ENCODE measurements around the gene RANBP17. TPM values are rescaled to one million over a fixed set of nuclear protein-coding genes. Genes with fewer than 3 reads are reported as not detected.

Gene RANBP17
- polyA plus RNA-seq, 1 of the 3 experiments (the other 2 are of a cell fraction) = 6.0 TPM

DNA sequence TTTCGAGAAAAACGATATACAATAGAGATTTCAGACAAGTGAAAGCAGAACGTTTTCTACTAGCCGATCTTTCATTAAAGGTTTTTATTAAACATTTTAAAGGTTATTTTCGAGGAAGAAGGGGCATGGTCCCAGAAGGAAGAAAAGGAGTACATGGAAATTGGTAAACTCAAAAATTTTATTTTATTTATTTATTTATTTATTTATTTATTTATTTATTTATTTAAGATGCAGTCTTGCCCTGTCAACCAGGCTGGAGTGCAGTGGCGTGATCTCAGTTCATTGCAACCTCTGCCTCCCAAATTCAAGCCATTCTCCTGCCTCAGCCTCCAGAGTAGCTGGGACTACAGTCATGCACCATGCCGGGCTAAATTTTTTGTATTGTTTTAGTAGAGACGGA is 77.4 kb downstream of the RANBP17 start:
- H3K4me1 ChIP-seq (ENCODE audit: control insufficient read depth in 1 of 2, insufficient read depth in 2 of 2, low read depth in 1 of 2, low read length in 1 of 2) = no peaks in the 10 kb centered on the region
- H3K9me3 ChIP-seq = peaks cover 9% of the 10 kb centered on the region; the same call in 1 of the 2 replicates
- TF ChIP-seq EP300 (IDR thresholded peaks at IDR 0.05; ENCODE audit: borderline replicate concordance in 1 of 2, low read depth in 1 of 2, low read length in 1 of 2) = no peak
- no peak for TF ChIP-seq RCOR1 (IDR thresholded peaks at IDR 0.05; ENCODE audit: low read length)
- no peak for TF ChIP-seq RFX5 (IDR thresholded peaks at IDR 0.05; ENCODE audit: low read length)
- TF ChIP-seq, protein P1, sequence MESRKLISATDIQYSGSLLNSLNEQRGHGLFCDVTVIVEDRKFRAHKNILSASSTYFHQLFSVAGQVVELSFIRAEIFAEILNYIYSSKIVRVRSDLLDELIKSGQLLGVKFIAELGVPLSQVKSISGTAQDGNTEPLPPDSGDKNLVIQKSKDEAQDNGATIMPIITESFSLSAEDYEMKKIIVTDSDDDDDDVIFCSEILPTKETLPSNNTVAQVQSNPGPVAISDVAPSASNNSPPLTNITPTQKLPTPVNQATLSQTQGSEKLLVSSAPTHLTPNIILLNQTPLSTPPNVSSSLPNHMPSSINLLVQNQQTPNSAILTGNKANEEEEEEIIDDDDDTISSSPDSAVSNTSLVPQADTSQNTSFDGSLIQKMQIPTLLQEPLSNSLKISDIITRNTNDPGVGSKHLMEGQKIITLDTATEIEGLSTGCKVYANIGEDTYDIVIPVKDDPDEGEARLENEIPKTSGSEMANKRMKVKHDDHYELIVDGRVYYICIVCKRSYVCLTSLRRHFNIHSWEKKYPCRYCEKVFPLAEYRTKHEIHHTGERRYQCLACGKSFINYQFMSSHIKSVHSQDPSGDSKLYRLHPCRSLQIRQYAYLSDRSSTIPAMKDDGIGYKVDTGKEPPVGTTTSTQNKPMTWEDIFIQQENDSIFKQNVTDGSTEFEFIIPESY (IDR thresholded peaks at IDR 0.05; ENCODE audit: borderline replicate concordance, low read depth) = no peak
- no peak for TF ChIP-seq MXI1 (IDR thresholded peaks at IDR 0.05; ENCODE audit: low read depth, low read length)
- TF ChIP-seq POLR2AphosphoS5 (IDR thresholded peaks at IDR 0.05; ENCODE audit: low read depth, low read length) = no peak
- no peak for TF ChIP-seq SIN3A (IDR thresholded peaks at IDR 0.05; ENCODE audit: borderline replicate concordance, low read depth, low read length)
- TF ChIP-seq RAD21 (IDR thresholded peaks at IDR 0.05; ENCODE audit: low read length) = no peak
- TF ChIP-seq JUND (IDR thresholded peaks at IDR 0.05) = no peak
- no peak for TF ChIP-seq MAX (IDR thresholded peaks at IDR 0.05; ENCODE audit: low read depth)
- no peak for TF ChIP-seq TCF12 (IDR thresholded peaks at IDR 0.05)
- TF ChIP-seq USF2 (IDR thresholded peaks at IDR 0.05; ENCODE audit: borderline replicate concordance, low read depth, low read length) = no peak
- no peak for TF ChIP-seq TAF1 (IDR thresholded peaks at IDR 0.05; ENCODE audit: borderline replicate concordance, low read depth, low read length)
- TF ChIP-seq EZH2phosphoT487 (IDR thresholded peaks at IDR 0.05; ENCODE audit: borderline replicate concordance, low read depth) = no peak
- no peak for TF ChIP-seq NRF1 (IDR thresholded peaks at IDR 0.05; ENCODE audit: low read depth, low read length)
- TF ChIP-seq, protein P2, sequence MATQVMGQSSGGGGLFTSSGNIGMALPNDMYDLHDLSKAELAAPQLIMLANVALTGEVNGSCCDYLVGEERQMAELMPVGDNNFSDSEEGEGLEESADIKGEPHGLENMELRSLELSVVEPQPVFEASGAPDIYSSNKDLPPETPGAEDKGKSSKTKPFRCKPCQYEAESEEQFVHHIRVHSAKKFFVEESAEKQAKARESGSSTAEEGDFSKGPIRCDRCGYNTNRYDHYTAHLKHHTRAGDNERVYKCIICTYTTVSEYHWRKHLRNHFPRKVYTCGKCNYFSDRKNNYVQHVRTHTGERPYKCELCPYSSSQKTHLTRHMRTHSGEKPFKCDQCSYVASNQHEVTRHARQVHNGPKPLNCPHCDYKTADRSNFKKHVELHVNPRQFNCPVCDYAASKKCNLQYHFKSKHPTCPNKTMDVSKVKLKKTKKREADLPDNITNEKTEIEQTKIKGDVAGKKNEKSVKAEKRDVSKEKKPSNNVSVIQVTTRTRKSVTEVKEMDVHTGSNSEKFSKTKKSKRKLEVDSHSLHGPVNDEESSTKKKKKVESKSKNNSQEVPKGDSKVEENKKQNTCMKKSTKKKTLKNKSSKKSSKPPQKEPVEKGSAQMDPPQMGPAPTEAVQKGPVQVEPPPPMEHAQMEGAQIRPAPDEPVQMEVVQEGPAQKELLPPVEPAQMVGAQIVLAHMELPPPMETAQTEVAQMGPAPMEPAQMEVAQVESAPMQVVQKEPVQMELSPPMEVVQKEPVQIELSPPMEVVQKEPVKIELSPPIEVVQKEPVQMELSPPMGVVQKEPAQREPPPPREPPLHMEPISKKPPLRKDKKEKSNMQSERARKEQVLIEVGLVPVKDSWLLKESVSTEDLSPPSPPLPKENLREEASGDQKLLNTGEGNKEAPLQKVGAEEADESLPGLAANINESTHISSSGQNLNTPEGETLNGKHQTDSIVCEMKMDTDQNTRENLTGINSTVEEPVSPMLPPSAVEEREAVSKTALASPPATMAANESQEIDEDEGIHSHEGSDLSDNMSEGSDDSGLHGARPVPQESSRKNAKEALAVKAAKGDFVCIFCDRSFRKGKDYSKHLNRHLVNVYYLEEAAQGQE (IDR thresholded peaks at IDR 0.05; ENCODE audit: low read depth, low read length) = no peak
- TF ChIP-seq YY1 (IDR thresholded peaks at IDR 0.05; ENCODE audit: low read depth) = no peak
- no peak for TF ChIP-seq MEF2A (IDR thresholded peaks at IDR 0.05; ENCODE audit: borderline replicate concordance, low read depth)
- TF ChIP-seq, protein P3, sequence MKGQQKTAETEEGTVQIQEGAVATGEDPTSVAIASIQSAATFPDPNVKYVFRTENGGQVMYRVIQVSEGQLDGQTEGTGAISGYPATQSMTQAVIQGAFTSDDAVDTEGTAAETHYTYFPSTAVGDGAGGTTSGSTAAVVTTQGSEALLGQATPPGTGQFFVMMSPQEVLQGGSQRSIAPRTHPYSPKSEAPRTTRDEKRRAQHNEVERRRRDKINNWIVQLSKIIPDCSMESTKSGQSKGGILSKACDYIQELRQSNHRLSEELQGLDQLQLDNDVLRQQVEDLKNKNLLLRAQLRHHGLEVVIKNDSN (IDR thresholded peaks at IDR 0.05; ENCODE audit: borderline replicate concordance, low read depth) = no peak
- TF ChIP-seq GATA2 (CRISPR knock-in tag; IDR thresholded peaks at IDR 0.05) = no peak
- CTCF ChIA-PET = no interaction called here
- H3K36me3 ChIP-seq (replicated peaks in 1 of 2; ENCODE audit: control insufficient read depth in 1 of 2, insufficient read depth in 2 of 2, low read length in 1 of 2) = peaks cover 2 to 34% of the 10 kb centered on the region in 2 experiments
- no peak overlapping the region for H3K4me2 ChIP-seq
- H3K27ac ChIP-seq (ENCODE audit: low read depth in 2 of 2, low read length in 1 of 2) = no peak overlapping the region
- no peaks in the 10 kb centered on the region for H3K9me2 ChIP-seq
- no peaks in the 10 kb centered on the region for H3F3A ChIP-seq (replicated peaks; ENCODE audit: insufficient read depth)
- H4K20me1 ChIP-seq (ENCODE audit: insufficient read depth) = no peaks in the 10 kb centered on the region
- no peak overlapping the region for H3K4me3 ChIP-seq (ENCODE audit: low read depth in 2 of 2, low read length in 1 of 2)
- no peaks in the 10 kb centered on the region for H3K27me3 ChIP-seq (ENCODE audit: insufficient read depth)
- no peak overlapping the region for H2AFZ ChIP-seq (ENCODE audit: low read depth)
- H3K9ac ChIP-seq = no peak overlapping the region
- H3K79me2 ChIP-seq (ENCODE audit: insufficient read depth) = no peaks in the 10 kb centered on the region
- 84% methylated on average over 8 of the region's 8 CpGs for WGBS (ENCODE audit: low lambda C conversion rate)
- POLR2A ChIA-PET = no interaction called here
- DNase-seq = no peak

All from SK-N-SH (cell line).